OCI-LY3 (cell line): ENCODE results near the gene IFNGR2.
"Not testable (repeated sequence)": the region's sequence is repeated elsewhere in the genome, so short reads cannot be mapped to it uniquely, and the experiment has no call there.

Experiments used
- H2AFZ ChIP-seq: fragments of 200-600, 300-600 bp; shearing (Covaris generic); 2 replicates; pipeline ENCODE4 v1.6.0; 2014; ENCODE audit warnings: antibody characterized with exemption, low read depth, low read length
- H3K27ac ChIP-seq: fragments of 200-600, 300-600 bp; sonication (generic); 2 replicates; pipeline ENCODE4 v1.5.1; 2014; ENCODE audit warnings: mild to moderate bottlenecking, low read length, moderate library complexity, mixed read lengths
- H3K27me3 ChIP-seq: fragments of 200-600, 300-600 bp; sonication (generic); 2 replicates; pipeline ENCODE4 v1.6.1; 2014; ENCODE audit warnings: low read depth, low read length, mixed read lengths
- H3K36me3 ChIP-seq: fragments of 200-600, 300-600 bp; sonication (generic); replicated peaks from 2 replicates; pipeline ENCODE3; 2014; ENCODE audit warnings: low read depth, low read length, mixed read lengths
- H3K4me1 ChIP-seq: fragments of 300-600, 200-600 bp; sonication (generic); 2 replicates; pipeline ENCODE4 v1.6.1; 2014; ENCODE audit warnings: low read length, mixed read lengths
- H3K4me2 ChIP-seq: fragments of 200-600, 300-600 bp; sonication (generic); 2 replicates; pipeline ENCODE4 v1.6.1; 2014; ENCODE audit warnings: low read length, mixed read lengths
- H3K4me3 ChIP-seq: fragments of 300-600, 200-600 bp; sonication (generic); 2 replicates; pipeline ENCODE4 v1.5.1; 2014; ENCODE audit warnings: antibody characterized with exemption, mild to moderate bottlenecking, low read length, moderate library complexity
- H3K79me2 ChIP-seq: fragments of 300-600, 200-600 bp; shearing (Covaris generic); 2 replicates; pipeline ENCODE4 v1.6.1; 2014; ENCODE audit warnings: mild to moderate bottlenecking, low read length, mixed read lengths
- H3K9ac ChIP-seq: fragments of 300-600, 200-600 bp; shearing (Covaris generic); 2 replicates; pipeline ENCODE4 v1.6.0; 2014; ENCODE audit warnings: mild to moderate bottlenecking, low read length, moderate library complexity
- H3K9me3 ChIP-seq: fragments of 200-600, 300-600 bp; shearing (Covaris generic); 2 replicates; pipeline ENCODE4 v1.6.1; 2014; ENCODE audit warnings: low read length, mixed read lengths; ENCODE audit not compliant: insufficient read depth
- H4K20me1 ChIP-seq: fragments of 200-600, 300-600 bp; sonication (generic); 2 replicates; pipeline ENCODE4 v1.6.1; 2016; ENCODE audit warnings: low read length, mixed read lengths; ENCODE audit not compliant: insufficient read depth
- EZH2phosphoT487 ChIP-seq: fragments of 200-600 bp; shearing (Covaris generic); IDR thresholded peaks from 2 replicates; pipeline ENCODE4 v1.6.1; 2018; ENCODE audit warnings: antibody characterized with exemption, mixed run types, low read depth
- TF ChIP-seq, protein P1 (sequence below): fragments of 200-600, 300-600 bp; sonication (generic); IDR thresholded peaks from 2 replicates; pipeline ENCODE4 v1.5.1; 2014; ENCODE audit warnings: antibody characterized with exemption, low read length, low read depth

The IFNGR2 gene

DNA sequence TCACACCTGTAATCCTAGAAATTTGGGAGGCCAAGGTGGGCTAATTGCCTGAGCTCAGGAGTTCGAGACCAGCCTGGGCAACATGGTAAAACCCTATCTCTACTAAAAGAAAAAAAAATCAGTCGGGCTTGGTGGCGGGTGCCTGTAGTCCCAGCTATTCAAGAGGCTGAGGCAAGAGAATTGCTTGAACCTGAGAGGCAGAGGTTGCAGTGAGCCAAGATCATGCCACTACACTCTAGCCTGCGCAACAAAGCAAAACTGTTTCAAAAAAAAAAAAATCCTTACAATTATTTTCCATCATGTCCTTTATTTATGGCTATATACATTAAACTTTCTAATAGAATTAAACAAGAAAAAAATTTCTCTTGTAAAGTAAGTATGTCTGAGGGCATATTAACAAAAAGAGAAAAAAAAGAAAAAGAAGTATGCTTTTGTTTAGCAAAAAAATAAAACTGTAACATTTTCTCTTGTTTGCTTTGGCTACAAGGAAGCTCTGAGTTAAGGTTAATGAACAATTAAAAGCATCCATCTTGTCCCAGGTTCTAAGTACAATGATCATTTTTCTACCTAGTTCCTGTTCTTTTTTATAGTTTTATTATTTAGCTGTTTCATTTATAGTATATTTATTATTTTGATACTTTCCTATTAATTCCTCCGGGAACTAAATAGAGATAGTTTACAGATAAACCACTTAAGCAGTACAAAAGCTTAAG is 58.5 kb downstream of the IFNGR2 start:
- H3K4me1 ChIP-seq = no peaks in the 10 kb centered on the region
- H3K4me2 ChIP-seq = no peak overlapping the region
- H3K4me3 ChIP-seq = no peak overlapping the region
- no peaks in the 10 kb centered on the region for H3K36me3 ChIP-seq
- H2AFZ ChIP-seq = no peak overlapping the region
- H3K27ac ChIP-seq = no peak overlapping the region
- no peaks in the 10 kb centered on the region for H4K20me1 ChIP-seq
- H3K79me2 ChIP-seq = no peaks in the 10 kb centered on the region
- TF ChIP-seq EZH2phosphoT487 = no peak
- TF ChIP-seq, protein P1, sequence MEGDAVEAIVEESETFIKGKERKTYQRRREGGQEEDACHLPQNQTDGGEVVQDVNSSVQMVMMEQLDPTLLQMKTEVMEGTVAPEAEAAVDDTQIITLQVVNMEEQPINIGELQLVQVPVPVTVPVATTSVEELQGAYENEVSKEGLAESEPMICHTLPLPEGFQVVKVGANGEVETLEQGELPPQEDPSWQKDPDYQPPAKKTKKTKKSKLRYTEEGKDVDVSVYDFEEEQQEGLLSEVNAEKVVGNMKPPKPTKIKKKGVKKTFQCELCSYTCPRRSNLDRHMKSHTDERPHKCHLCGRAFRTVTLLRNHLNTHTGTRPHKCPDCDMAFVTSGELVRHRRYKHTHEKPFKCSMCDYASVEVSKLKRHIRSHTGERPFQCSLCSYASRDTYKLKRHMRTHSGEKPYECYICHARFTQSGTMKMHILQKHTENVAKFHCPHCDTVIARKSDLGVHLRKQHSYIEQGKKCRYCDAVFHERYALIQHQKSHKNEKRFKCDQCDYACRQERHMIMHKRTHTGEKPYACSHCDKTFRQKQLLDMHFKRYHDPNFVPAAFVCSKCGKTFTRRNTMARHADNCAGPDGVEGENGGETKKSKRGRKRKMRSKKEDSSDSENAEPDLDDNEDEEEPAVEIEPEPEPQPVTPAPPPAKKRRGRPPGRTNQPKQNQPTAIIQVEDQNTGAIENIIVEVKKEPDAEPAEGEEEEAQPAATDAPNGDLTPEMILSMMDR = no peak
- no peaks in the 10 kb centered on the region for H3K27me3 ChIP-seq
- no peaks in the 10 kb centered on the region for H3K9me3 ChIP-seq
- no peak overlapping the region for H3K9ac ChIP-seq

DNA sequence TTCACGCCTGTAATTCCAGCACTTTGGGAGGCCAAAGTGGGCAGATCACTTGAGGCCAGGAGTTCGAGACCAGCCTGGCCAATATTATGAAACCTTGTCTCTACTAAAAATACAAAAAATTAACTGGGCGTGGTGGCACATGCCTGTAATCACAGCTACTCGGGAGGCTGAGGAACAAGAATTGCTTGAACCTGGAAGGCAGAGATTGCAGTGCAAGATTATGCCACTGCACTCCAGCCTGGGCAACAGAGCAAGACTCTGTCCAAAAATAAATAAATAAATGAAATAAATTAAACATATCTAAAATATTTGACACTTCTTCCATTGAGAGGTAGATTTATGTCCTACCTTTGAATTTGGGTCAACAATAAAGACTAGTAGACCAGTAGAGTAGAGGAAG is 66.0 kb downstream of the IFNGR2 start:
- H4K20me1 ChIP-seq, H3K4me1 ChIP-seq, H3K27me3 ChIP-seq, H3K36me3 ChIP-seq, H3K9ac ChIP-seq, H3K9me3 ChIP-seq, H3K4me2 ChIP-seq, H2AFZ ChIP-seq, H3K79me2 ChIP-seq, H3K27ac ChIP-seq, H3K4me3 ChIP-seq: not testable (repeated sequence)

DNA sequence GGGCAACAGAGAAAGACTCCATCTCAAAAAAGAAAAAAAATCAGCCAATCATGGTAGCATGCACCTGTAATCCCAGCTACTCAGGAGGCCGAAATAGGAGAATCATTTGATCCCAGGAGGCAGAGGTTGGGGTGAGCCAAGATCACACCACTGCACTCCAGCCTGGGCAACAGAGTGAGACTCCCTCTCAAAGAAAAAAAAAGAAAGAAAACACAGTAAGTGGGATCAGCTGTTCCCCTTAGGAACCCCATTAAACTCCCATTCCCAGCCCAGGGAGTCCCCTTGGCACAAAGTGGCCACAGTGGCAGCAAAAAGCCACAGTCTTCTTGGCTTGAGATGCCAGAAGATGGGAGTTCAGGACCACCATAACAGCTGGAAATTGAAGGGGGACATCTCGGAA is 67.5 kb downstream of the IFNGR2 start:
- no peak overlapping the region for H3K4me2 ChIP-seq
- no peaks in the 10 kb centered on the region for H3K36me3 ChIP-seq
- H3K27me3 ChIP-seq = no peaks in the 10 kb centered on the region
- no peaks in the 10 kb centered on the region for H3K79me2 ChIP-seq
- no peaks in the 10 kb centered on the region for H3K4me1 ChIP-seq
- no peak overlapping the region for H3K4me3 ChIP-seq
- no peak for TF ChIP-seq EZH2phosphoT487
- TF ChIP-seq, protein P1 = no peak
- H3K9ac ChIP-seq = no peak overlapping the region
- no peak overlapping the region for H2AFZ ChIP-seq
- H3K9me3 ChIP-seq = no peaks in the 10 kb centered on the region
- H3K27ac ChIP-seq = no peak overlapping the region
- no peaks in the 10 kb centered on the region for H4K20me1 ChIP-seq

DNA sequence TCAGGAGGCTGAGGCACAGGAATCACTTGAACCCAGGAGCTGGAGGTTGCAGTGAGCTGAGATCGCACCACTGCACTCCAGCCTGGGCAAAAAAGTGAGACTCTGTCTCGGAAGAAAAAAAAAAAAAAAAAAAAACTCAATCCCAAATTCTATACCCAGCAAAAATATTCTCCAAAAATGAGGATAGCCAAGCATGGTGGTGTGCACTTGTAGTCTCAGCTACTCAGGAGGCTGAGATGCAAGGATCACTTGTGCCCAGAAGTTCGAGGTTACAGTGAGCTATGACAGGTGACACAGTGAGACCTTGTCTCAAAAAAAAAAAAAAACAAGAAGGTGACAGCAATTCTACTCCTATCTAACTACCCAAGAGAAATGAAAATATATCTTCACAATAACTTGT is 70.1 kb downstream of the IFNGR2 start:
- TF ChIP-seq, protein P1 = no peak
- TF ChIP-seq EZH2phosphoT487 = no peak
- Histone ChIP-seq H3K9me3 (no peaks in the 10 kb centered on the region), H3K27ac (no peak overlapping the region), H4K20me1 (no peaks in the 10 kb centered on the region), H3K79me2 (0 out of 2 replicates have a peak, but pooled peaks cover 3% of the 10 kb centered on the region), H3K9ac (no peak overlapping the region), H3K4me1 (peaks cover 2% of the 10 kb centered on the region; the same call in 1 of the 2 replicates), H3K27me3 (no peaks in the 10 kb centered on the region), H3K4me3 (no peak overlapping the region), H3K36me3 (no peaks in the 10 kb centered on the region), H3K4me2 (no peak overlapping the region), H2AFZ (no peak overlapping the region)
